GM21528 (cell line): ENCODE data around the gene C1QL4.

Source experiments
- ATAC-seq: cut with Tn5 transposase; IDR thresholded peaks from one replicate; pipeline ENCODE4 v1.9.1; 2021; ENCODE audit warnings: mild to moderate bottlenecking, moderate library complexity; ENCODE audit not compliant: unreplicated experiment, low FRiP score

C1QL4 gene

GRCh38 chr12:49309386-49309785 is 27.6 kb downstream of the C1QL4 start:
- no peak for ATAC-seq

DNA sequence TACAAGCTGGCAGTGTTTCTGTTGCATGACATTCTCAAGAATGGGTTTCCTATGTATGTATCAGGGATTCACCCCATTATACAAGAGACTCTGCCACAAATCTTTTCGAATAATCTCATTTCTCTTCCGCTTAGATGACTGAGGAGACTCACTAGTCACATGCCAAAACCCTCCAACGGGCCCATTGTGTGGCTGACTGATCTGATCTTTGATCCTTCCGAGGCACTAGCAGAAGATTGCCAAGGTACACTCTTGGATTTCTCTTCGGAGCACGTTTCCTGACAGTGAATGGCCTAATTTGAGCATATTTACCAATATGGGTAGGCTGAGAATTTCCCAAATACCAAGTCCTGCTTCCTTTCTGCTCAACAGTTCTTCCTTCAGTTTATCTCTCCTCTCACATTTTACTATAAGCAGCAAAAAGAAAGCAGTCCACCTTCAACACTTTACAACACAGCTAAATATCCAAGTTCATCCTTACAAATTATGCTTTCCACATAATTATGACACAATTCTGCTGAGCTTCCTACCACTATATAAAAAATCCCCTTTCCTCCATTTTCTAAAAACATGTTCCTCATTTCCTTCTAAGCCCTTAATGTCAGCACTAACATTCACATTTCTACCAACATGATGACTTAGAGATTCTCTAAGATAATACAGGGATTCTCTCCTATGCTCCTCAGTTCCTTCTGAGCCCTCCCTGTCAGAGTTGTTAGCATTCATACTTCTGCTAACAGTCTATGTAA is 31.1 kb downstream of the C1QL4 start:
- no peak for ATAC-seq

DNA sequence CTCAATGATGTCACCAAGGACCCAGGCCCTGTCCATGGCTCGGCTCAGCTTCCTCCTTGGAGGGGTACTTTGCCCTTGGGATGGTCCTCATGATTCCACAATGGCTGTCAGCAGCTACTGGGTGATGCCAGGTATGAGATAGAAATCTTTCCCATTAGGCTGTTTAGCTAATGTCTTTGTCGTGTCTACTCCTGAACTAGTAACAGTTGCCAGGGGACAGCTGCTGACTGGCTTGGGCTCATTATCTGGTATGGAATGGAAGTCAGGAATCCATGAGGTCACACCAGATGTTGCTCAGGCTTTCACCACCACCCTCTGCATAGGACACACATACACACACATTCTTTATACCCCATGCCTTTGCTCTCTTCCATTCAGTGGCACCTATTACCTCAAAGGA is 32.8 kb downstream of the C1QL4 start:
- ATAC-seq, result no peak

DNA sequence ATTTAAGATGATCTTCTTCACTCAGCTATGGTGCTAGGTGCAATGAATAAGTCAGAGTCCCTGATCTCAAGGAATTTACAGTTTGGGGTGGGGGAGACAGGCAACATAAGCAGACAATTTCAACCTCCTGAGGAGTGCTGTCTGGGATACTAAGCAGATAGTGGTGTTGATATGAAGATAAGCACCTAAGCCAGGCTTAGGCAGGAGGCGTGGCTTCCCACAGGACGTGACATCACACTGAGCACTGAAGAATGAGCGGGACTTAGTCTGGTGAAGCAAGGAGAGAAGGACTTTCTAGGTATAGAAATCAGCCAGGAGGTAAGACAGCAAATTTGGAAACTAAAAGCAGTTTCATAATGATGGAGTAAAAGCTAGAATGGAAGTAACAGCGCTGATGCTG is 35.2 kb downstream of the C1QL4 start:
- ATAC-seq, result no peak

DNA sequence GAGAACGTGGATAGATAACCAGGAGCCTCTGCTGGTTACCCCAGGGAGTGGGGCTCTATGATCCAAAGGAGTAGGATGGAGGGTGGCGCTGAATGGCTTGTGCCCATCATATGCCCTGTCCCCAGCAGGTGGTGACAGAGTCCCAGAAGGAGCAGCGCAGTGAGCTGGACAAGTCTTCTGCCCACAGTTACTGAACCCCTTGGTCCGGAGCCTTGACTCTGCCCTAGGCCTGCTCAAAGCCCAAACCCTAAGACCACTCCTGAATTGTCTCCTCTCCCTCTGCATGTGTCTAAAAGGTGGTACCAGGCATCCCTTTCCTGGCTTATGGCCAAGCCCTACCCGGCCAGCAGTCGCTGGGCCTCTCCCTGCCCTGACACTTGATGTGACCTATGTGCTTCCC is 38.8 kb downstream of the C1QL4 start:
- ATAC-seq, result no peak

DNA sequence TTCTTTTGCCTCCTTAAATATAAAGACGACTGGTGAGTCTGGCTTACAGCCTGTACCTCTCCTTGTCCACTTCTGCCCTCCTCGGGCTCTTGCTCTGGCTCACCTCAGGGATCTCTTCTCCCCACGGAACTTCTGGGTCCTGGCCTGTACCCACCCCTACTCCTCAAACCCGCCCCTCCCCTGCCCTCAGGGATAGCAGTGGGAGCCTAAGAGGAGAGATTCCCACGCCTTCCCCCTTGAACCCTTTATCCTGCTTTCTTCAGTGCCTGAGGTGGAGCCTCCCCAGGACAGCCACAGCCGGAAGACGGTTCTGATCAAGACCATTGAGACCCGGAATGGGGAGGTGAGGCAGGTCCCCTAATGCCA is 39.3 kb downstream of the C1QL4 start:
- ATAC-seq, result no peak

DNA sequence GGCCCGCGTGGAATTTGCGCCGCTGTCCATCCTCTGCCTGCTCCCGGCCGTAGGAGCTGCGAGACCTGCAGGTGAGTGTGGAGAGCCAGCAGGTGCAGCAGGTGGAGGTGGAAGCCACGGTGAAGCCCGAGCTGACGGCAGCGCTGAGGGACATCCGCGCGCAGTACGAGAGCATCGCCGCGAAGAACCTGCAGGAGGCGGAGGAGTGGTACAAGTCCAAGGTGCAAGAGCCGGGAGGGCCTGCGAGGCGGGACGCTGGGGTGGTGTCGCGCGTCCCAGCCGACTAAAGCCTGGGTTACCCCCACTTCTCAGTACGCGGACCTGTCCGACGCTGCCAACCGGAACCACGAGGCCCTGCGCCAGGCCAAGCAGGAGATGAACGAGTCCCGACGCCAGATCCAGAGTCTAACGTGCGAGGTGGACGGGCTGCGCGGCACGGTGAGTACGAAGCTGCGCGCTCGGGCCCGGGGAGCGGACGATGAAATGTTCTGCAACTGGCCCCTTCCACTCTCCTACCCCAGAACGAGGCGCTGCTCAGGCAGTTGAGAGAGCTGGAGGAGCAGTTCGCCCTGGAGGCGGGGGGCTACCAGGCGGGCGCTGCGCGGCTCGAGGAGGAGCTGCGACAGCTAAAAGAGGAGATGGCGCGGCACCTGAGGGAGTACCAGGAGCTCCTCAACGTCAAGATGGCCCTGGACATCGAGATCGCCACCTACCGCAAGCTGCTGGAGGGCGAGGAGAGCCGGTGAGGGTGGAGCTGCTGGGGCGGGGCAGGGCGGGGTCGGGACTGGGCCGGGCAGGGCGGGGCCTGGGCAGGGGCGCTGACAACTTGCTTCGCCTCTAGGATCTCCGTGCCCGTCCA is 39.9 kb downstream of the C1QL4 start:
- ATAC-seq, result no peak

DNA sequence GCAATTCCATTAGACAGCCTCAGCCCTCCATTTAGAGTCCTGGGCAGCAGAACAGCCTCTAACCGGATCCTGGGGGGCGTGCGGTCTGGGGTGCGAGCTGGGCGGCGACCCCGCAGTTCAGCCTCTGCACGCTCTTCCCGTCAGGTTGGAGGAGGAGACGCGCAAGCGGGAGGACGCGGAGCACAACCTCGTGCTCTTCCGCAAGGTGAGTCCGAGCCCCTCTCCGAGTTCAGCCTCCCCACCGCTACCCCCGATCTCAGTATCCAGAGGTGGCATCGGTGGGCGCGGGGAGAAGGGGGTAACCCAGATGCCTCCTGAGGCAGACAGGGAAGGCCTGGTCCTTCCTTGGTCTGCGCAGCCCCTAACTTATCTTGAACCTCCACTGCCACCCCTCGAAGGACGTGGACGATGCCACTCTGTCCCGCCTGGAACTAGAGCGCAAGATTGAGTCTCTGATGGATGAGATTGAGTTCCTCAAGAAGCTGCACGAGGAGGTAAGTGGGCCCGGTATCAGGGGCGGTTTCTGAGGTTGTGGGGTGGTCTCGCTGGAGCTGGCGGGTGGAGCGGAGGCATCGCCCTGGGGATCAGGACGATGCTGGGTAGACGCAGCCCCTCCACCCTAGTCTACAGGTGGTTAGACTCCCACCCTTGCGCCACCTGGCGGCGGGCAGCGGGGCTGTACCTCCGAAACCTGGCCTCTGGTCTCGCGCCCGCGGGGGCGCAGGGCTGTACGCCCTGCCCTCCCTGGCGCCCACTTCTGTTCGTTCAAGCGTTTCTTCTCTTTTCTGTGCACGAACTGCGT is 40.8 kb downstream of the C1QL4 start:
- ATAC-seq, result no peak

GRCh38 chr12:49295082-49295936 is 41.7 kb downstream of the C1QL4 start, which contains the start of gene PRPH:
PRPH (plus strand) TSS chr12:49295147; CDS start chr12:49295201, 54 bp downstream.
- ATAC-seq, result no peak

DNA sequence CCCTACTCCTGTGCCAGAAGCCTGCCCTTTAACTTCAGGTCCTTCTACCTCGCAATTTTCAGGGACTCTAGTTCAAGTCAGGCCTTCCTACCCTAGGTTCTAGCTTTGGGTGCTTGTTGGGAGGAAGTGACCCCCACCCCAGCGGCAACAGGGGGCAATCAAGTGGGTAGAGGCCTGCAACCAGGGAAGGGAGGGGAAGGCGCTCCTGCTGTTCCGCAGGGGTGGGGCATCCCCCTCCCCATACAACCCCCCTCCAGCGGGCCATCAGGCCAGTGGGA is 42.2 kb downstream of the C1QL4 start:
- no peak for ATAC-seq

DNA sequence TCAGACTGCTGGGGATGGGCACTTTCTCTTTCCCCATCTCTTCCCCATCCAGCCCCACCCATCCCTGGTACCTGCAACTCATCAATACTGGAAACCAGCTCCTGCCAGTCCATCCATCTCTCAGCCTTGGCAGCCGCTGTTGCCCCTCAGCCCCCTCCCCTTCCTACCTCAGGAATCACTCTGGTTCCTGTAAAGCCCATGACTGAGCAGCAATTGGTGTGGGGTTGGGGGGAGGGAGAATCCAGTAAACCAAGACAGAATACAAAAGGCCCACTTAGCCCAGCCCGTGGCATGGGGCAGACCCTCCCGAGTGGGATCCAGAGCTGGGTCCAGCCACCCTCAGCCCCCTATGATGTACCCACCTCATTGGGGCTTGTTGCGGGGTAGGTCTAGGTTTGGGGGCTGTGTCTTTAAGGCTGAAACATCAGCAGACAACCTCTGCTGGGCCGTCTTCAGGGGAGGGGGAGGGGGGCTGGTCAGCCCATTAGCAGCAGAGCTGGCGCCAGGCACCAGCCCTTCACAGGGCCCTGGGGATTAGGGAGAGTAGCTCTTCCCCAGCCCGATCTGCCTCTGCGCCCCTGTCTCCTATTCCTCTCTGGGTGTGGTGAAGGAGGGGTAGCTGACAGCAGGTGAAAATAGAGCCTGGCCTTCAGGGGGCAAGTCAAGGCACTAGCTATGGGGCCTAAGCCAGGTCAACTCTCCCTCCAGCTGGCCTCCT is 42.7 kb downstream of the C1QL4 start:
- no peak for ATAC-seq

DNA sequence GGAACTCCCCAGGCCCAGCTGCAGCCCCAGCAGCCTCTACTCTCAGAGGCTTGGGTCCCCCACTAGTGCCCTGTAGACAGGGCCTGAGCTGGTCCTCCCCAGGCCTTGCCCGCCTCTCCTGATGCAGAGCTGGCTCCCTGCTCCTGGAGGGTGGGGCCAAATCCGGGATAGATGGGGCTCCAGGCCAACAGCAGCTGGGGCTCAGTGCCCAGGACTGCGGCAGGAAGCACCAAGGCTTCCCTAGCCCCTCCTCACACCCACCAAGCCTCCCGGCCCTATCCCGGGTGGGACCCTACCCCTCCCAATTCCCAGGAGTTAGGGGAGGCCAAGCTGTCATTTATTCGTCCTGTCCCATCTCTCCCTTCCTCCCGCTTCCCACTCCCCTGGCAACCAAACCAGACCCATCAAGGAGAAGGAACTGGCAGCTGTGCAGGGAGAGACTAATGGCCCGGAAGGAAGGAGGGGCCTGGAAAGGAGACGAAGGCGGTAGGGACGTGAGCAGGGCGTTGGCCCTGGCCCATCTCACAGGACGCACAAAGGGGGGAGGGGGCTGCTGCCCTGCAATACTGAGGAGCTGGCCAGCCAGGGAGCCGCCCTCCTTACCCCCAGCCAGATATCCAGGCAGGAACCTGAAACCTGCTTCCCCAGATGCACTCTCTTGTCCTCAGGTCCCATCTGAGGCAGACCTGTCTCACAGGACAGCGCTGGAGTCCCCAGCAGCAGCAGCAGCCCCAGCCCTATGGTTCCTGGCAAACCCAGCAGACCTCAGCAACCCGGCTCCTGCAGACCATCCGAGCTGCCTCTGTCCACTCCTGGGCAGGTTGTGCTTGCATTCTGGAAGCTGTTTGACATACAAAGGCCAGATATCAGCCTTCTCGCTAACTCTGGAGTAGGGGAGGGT is 43.7 kb downstream of the C1QL4 start:
- ATAC-seq, result no peak

GRCh38 chr12:49292729-49293055 is 44.3 kb downstream of the C1QL4 start:
- no peak for ATAC-seq

- ATAC-seq, result no peak
These were observed 47.9 kb downstream of the C1QL4 start for GRCh38 chr12:49288922-49289555.

- ATAC-seq, result no peak
These were observed 48.6 kb downstream of the C1QL4 start for GRCh38 chr12:49288412-49288853.

GRCh38 chr12:49287876-49288275 is 49.1 kb downstream of the C1QL4 start:
- no peak for ATAC-seq

DNA sequence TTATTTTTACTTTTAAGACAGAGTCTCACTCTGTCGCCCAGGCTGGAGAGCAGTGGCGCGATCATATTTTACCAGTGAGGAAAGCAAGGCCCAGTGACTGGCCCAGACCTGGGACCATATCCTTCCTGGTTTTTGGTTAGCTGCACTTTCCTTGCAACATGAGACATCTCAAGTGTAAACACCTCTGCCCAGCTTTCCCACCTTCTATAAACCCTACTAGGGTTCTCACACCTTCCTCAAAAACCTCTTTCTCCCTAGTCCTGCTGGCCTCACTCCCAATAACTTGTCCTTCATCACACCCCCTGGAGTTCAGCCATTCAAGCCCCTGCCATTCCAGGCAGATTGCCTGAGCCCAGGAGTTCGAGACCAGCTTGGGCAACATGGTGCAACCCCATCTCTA is 52.3 kb downstream of the C1QL4 start:
- ATAC-seq, result no peak
